T-helper 1 cell (primary cell): ENCODE data around the gene ZNF839.
"Not testable (repeated sequence)": the region's sequence is repeated elsewhere in the genome, so short reads cannot be mapped to it uniquely, and the experiment has no call there.

ENCODE experiments used
- DNase-seq, 5 donors: peaks; one replicate each; pipeline ENCODE4 v3.0.0-alpha.2; 2012 to 2020

Gene ZNF839

DNA sequence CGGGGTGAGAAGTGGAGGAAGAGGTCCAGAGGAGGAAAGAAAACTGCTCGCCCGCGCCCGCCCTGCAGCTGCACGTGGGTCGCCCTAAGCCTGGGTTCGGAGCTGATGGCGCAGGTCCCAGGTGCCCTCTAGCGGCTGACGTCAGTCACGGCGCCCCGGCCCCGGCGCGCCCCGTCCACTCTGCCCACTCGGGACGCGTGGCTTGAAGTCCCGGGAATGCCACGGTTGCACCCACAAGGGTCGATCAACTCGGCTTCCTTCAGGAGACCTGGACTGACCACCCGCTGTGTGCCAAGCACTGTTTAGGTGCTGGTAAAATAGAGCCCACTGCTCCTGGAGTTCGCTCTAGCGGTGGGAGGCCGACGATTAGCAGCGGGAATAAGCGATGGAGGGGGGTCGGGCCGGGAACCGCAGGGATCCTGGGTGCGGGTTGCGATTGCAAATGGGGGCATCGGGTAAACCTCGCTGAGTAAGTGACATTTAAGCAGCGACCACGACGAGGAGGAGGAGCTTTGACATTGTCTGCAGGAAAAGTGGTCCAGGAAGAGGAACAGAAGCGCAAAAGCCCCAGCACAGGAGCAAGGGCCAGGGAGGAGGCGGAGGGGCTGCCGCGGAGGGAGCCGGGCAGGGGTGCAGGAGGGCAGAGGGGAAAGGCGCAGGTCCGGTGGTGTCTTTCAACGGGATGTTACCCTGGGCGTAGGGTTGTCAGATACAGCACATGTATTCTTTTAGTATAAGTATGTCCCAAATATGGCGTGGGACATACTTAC lies 5.1 kb upstream of the ZNF839 start:
- DNase-seq: peak; percentile 59 to 78 (median 72)

DNA sequence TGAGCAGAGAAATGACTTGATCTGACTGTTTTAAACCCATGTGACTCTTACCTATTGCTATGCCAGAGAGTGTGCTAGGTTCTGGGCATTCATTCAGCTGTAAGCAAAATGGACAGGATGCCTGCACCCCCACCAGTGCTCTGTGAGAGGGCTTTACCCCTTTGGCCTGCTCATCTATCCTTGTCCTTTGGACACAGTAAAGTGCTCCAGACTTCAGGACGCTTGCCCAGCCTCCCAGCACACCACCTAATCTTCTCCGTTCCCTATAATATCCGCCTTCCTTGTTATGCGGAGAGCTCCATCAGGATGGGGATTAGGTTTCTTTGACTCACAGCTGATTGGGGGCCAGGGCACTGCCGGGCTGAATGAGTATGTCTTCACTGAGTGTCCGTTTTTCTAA lies 4.4 kb upstream of the ZNF839 start:
- no peak for DNase-seq

DNA sequence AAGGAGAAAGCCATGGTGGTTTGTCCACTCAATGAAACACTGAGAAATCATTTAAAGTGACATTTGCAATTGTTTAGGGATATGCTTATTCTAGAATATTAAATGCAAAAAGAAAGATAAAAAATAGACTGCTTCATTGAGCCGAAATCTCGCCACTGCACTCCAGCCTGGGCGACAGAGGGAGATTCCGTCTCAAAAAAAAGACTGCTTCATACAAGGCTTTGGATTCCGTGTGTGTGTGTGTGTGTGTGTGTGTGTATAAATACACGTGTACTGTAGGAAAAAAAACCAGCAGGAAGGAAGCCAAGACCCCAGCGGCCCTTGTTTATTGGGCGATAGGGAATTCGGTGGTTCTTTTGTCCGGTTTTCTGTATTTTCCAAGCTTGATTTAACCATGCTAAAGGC lies 3.2 kb upstream of the ZNF839 start:
- peak in 2 of 5 donors; percentile 27 to 33 for DNase-seq

DNA sequence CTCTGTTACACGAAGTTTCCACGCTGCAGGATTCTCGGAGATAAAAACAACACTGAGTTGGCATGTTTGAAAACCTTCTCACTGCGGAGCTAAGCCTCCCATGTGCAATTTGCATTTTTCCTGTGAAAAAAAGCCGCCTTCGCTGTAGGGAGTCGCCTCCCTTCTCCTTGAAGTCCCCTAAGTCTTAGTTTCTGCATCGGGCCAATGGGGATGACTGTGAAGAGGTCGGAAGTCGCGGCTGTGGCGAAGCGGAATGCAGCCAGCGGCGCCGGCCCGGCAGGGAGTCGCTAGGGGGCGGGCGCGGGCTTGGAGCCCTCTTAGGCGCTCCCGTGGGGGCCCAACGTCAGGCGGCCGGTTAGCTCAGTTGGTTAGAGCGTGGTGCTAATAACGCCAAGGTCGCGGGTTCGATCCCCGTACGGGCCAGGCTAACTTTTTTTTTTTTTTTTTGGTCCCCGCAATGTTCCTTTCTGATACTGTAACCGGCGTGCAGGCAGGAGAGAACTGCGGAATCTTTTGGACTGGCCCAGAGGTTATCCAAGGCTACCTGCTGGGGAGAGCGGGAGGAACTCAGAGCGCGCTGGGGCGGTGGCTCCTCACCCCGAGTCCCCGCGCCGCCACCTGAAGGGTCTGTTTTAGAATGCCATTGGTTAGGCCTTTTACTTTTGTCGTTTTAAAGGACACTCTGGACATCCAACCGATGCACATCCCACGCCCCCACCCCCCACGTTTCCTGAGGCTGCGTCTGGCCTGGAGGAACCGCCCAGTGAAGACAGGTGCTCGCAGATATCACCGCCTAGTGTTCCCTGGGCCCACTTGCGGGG lies 2.6 kb upstream of the ZNF839 start:
- DNase-seq: peak; percentile 89 to 92 (median 91)

DNA sequence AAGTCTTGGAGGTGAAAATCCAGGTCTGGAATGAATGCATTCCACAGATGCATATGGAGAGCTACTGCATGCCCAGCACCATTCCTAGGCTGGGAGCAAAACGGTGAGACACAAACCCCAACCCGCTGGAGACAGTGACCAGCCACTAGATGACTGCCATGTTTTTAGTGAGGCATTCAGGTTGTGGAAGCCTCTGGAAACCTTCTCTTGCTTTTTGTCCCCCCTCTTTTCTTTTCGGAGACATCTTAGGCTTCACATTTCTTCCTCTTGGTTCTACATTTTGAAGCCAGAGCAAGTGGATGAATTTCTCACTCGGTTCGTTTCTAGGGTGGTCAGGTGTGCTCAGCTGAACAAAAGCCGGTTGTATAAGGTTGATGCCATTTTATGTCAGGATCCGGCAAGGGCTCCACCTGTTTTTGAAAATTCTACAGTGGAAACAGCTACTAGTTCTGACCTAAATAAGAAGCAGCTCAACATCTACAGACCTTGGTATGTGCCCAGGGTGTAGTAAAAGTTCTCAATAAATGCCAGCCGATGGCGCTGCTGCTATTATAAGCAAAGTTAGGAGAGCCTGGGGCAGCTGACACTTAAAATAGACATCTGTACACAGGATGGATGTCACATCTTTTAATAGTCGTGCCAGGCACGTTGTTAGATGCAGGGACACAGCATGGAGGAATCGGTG lies 1.8 kb upstream of the ZNF839 start:
- peak in 2 of 5 donors; percentile 11 to 74 for DNase-seq

DNA sequence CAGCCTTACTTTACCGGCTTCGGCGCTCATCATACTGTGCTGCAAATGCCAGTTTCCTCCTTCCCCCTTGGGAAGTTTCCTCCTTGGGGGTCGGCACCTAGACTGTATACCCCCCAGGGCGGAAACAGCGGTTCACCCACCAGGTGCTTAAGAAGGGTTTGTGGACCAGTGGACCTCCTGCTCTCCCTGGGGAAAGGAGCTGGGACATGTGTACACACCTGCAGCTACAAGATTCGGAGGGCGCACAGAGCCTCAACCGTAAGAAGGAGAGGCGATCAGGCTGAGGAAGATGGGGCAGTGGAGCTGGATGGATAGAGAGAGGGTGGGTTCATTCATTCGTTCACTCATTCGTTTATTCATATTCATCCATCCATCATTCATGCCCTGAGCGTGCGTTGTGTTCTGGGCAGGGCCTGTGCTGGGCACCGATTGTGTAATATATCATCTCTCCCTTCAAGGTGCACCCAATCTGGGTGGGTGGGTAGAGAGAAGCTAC lies 717 bp upstream of the ZNF839 start:
- no peak for DNase-seq

DNA sequence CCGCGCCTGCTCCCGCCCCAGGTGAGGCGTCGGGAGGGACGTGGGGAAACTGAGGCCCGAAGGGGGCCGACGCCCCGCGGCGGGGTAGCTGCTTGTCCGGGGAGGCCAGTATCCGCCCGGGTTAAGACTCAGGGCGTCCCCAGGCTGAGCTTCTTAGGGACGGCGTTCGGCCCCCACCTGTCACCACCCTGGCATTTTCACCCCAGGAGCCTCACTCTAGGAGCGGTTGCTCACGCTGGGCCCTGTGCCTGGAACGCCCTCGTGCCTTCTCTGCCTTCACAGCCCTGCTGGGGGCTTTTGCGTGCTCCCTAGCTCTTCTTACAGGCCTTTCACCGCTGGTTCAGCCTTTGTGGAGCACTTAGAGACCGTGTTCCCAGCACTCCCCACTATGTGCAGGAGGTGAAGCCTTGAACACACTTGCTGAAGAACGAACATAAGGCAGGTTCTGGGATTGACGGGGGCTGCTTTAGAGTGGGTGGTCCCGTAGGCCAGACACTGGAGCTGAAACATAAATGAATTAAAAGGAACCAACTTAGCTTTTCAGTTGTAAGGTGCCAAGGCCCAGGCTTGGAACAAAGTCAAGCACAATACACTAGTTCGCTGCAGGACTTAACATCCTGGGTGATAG lies 601 bp downstream of the ZNF839 start:
- peak in 4 of 5 donors; percentile 26 to 43 (median 36) for DNase-seq

DNA sequence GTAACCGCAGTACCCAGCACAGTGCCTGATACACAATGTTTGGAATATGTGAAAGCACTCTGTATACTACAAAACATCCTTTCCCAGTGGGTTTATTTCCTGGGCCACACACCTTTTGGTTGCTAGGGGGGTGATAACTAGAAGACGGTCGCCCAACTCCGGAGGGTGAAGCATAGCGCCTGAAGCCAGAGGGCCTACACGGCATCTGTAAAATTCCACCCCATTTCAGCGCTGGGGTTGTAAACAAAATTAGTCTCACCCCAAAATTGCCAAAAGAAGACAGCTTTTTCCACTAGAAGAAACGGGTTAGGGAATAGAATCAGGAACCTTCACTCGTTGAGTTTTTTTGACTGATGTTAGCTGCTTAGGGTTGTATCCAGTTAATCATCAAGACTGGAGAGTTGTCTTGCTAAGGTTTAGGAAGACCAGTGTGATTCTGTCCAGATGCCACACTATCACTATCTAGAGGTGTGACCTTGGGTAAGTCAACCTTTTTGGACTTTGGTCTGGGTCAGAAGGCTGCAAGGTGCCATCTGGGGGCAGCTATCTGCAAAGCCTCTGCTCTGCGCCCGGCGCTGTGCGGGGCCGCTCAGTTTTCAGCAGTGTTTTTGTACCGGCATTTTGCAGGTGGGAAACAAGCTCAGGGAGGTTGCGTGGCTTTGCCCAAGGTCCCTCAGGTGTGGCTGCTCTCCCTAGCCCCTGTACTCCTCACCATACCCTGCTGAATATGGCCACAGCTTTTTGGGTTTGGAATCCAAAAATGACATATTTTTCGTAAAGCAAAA lies 1.3 kb downstream of the ZNF839 start:
- DNase-seq: no peak

DNA sequence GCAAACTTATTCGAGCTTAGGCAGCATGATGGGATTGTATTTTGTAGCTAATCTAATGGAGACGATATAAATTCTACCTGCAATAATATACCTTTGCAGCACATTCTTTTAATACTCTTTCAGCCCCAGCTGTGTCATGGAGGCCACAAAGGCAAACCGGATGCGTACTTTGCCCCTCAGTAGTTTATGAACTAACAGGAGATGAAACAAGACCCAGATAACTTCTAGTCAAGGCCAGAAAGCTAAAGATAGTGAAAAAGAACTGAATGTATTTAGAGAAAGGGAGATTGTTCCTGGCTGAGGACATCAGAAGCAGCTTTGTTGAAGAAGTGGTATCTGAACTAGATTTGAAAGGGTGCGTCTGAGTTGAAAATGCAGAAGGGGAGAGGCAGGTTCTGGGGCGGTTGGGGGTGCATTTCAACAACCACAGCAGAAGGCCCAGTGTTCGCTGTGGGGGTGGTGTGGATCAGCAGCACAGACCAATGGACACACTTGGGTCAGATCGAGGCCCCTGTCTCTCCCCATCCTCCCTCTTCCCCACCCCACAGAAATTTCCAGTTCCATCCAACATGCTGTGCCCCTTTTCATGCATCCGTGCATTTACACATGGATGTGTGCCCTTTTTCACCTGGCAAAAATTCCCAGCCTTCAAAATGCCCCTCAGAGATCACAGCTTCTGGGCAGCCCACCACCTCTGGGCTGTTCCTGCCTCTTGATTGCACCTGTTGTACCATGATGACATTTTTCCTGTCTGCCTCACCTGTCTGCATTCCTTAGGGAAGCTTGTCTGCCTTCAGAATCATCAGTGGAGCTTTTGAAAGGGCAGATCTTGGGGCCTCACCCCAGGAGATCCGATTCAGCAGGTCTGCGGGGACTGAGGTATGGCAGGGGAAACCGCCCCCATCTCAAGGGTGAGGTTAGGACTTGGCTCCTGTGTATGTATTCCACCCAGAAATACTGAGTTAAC lies 2.2 kb downstream of the ZNF839 start:
- DNase-seq: no peak

DNA sequence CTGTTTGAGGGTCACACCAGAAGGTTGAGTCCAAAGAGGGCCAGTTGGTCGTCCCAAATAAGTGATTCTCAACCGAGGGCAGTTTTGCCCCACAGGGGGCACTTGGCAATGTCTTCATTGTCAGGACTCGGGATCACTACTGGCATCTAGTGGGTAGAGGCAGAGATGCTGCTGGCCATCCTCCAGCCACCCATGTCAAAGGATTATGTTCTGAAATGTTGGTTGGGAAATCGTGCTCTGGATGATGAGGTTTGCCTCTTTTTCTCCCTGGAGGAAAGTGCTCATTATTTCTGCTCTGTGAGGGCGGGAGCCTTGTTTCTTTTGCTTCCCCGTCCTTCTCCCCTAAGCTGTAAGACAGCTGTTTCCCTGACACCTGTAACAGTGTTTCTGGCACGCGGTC lies 3.6 kb downstream of the ZNF839 start:
- DNase-seq: peak in 1 of 5 donors; percentile 19

DNA sequence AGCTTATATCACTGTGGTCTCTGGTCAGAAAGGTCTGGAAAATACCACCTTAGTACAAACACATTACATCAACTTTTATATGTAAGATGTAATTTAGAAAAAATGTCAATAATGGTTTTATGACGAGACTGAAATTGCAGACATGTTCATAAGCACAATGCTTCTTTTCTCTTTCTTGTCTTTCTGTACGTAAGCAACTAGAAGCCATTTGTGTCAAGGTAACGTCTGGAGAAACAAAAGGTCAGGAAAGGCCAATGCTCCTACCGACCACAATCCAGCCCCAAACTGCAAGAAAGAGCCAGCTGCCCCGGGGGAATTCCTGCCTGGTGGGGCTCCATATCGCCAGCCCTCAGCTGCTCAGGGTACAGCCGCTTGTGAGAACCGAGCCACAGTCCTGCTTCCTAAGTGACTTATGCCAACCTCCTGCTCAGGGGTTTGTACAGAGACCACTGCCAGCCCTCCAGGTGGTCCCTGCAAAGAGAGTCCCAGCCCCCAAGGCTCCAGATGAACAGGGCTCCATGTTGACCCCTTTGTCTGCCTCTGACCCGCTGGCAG lies 6.3 kb downstream of the ZNF839 start:
- no peak for DNase-seq

DNA sequence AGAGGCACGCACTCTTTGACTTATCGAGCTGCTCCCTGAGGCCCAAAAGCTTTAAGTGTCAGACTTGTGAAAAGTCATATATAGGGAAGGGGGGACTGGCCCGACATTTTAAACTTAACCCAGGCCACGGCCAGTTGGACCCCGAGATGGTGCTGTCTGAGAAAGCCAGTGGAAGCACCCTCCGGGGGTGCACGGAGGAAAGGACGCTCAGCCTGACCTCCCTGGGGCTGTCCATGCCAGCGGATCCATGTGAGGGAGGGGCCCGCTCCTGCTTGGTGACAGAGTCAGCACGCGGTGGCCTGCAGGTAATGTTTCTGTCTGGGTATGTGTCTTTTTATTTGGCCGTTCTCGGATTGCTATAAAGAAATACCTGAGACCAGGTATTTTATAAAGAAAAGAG lies 7.0 kb downstream of the ZNF839 start:
- DNase-seq: no peak

DNA sequence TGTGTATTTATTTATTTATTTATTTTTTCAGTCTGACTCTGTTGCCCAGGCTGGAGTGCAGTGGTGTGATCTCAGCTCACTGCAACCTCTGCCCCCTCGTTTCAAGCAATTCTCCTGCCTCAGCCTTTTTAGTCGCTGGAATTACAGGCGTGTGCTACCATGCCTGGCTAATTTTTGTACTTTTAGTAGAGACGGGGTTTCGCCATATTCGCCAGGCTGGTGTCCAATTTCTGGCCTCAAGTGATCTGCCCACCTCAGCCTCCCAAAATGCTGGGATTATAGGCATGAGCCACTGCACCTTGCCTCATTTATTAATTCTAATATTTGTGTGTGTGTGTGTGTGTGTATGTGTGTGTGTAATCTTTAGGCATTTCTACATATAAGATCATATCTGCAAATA lies 9.8 kb downstream of the ZNF839 start:
- not testable (repeated sequence) for DNase-seq

DNA sequence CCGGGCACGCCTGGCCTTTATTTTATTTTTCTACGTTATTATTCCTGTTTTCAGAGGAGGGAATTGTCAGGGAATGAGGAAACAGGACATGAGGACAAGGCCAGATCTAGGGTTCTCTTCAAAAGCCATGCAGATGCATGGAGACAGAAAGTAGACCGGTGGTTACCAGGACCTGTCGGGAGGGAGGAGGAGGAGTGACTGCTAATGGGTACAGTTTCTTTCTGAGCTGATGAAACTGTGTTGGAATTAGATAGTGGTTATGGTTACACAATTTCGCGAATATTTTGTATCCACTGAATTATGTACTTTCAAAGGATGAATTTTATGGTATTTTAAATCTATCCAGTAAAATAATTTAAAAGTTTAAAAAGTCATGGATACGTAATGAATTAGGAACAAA lies 11.3 kb downstream of the ZNF839 start:
- no peak for DNase-seq

DNA sequence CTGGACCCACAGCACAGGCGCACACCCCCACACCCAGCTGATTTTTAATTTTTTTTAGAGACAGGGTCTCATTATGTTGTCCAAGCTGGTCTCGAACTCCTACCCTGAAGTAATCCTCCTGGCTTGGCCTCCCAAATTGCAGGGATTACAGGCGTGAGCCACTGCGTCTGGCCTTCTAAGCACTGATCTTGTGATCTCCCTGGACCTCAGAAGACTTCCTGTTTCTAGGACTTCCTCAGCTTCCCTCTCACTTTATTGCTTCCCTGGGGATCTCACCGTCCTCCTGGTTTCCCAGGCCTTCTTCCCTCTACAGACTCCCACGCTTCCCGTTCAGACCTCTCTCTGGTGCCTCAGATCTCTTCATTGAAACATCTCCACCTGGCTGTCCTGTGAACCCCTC lies 13.8 kb downstream of the ZNF839 start:
- no peak for DNase-seq

DNA sequence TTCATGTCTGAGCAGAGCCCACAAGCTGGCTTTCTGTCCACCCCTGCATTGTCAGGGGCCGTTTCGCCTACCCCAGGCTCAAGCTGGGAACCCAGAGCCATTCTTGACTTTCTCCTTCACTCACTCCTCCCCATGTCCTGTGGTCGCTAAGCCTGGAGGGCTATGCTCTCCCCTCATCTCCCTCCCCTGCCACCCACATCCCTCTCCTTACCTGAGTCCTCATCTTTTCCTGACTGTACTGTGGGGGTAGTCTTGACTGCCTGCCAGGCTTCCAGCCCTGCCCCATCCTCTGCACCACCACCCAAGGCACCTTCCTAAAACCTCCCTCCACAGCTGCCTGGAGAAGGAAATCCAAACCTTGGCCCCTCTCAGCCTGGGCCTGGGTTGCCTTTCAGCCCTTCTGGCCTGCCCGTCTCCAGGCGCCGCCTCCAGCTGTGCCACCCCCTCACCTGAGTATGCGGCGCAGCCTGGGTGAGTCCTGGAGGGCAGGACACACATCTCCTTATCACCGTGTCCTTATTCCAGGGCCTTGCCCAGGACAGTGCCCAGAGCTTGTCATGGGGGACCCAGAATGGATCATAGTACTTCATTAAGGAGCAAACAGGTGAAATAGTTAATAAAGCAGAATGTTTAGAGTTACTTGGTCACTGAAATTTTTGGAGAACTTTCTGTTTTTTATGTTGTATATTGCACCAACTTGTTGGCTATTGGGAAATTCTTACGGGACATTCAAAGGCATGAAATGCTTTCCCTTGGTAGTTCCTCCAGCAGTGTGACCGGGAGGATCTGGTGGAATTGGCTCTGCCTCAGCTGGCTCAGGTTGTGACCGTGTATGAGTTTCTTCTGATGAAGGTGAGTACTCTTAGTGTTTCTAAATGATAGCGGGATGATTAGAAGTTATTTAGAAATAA lies 14.5 kb downstream of the ZNF839 start:
- DNase-seq: no peak

DNA sequence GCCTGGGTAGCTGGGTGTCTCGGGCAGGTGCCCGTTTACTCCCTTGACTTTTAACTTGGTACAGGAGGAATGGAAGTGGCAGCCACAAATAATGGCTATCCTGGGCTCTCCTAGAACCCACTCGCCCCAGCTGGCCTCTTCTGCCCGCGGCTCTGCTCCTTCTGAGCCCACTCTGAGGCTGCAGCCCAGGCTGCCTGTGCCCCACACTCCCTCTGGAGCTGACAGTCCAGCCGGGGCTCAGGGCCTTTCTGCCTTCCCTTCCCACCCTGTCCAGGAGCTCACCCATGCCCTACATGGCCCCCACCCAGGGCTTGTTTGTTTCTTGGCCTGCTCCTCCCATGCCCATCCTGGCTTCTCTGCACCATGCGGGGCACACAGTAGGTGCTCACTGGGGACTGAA lies 15.6 kb downstream of the ZNF839 start:
- DNase-seq: no peak

DNA sequence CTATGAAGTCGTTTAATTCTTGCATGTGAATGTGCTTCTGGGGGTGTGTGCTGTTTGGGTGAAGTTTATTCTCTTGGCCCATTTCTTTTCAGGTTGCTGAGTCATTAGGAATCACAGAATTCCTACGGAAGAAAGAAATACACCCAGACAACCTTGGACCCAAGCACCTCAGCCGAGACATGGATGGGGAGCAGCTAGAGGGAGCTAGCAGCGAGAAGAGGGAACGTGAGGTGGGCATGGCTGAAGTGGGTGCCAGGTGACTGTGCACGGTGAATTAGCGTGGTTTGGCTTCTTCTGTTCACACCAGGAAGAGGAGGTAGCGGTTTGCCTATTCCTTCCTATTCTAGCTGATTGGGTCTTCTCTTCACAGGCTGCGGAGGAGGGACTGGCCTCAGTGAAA lies 19.2 kb downstream of the ZNF839 start:
- DNase-seq: no peak

DNA sequence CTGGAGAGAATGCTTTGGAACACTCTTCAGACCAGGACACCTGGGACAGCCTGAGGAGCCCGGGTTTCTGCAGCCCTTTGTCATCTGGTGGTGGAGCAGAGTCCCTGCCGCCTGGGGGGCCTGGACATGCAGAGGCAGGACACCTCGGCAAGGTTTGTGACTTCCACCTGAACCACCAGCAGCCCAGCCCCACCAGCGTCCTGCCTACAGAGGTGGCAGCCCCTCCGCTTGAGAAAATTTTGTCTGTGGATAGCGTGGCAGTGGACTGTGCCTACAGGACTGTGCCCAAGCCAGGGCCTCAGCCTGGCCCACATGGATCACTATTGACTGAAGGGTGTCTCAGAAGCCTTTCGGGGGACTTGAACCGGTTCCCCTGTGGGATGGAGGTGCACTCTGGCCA lies 22.0 kb downstream of the ZNF839 start:
- no peak for DNase-seq
